GM23338 (cell line): ENCODE measurements around the gene AIG1.

Experiments used
- CREB1 ChIP-seq: fragments of 250-450 bp; sonication (Bioruptor Pico); IDR thresholded peaks from 2 replicates; pipeline ENCODE4 v1.5.0; 2020; ENCODE audit warnings: low read depth, mild to moderate bottlenecking, moderate library complexity
- EZH2 ChIP-seq: fragments of 200-600 bp; sonication (generic); IDR thresholded peaks from one replicate; pipeline ENCODE4 v1.8.0; 2017; ENCODE audit warnings: antibody characterized with exemption, mild to moderate bottlenecking, low read depth; ENCODE audit not compliant: unreplicated experiment
- EZH2phosphoT487 ChIP-seq: fragments of 200-600 bp; sonication (generic); IDR thresholded peaks from one replicate; pipeline ENCODE4 v1.8.1; 2018; ENCODE audit warnings: antibody characterized with exemption; ENCODE audit not compliant: unreplicated experiment
- JUNB ChIP-seq: IDR thresholded peaks from one replicate; pipeline ENCODE4 v1.6.1; 2016; ENCODE audit warnings: antibody characterized with exemption; ENCODE audit not compliant: unreplicated experiment
- NANOG ChIP-seq: IDR thresholded peaks from 2 replicates; pipeline ENCODE4 v1.6.1; 2016; ENCODE audit warnings: antibody characterized with exemption, borderline replicate concordance
- POLR2AphosphoS5 ChIP-seq: IDR thresholded peaks from 2 replicates; pipeline ENCODE4 v1.6.1; 2016; ENCODE audit warnings: antibody characterized with exemption, low read depth
- STAT1 ChIP-seq: IDR thresholded peaks from one replicate; pipeline ENCODE4 v1.6.1; 2016; ENCODE audit warnings: antibody characterized with exemption; ENCODE audit not compliant: unreplicated experiment
- ZNF114 ChIP-seq: fragments of 250-450 bp; sonication (Bioruptor Pico); IDR thresholded peaks from 2 replicates; pipeline ENCODE4 v1.5.0; 2020; ENCODE audit warnings: mild to moderate bottlenecking, moderate library complexity
- ZNF331 ChIP-seq: fragments of 250-450 bp; sonication (Bioruptor Pico); IDR thresholded peaks from 2 replicates; pipeline ENCODE4 v1.5.0; 2020; ENCODE audit warnings: low read depth, mild to moderate bottlenecking, moderate library complexity
- TF ChIP-seq, protein P1 (sequence below), 2 experiments: fragments of 200-600 bp in 1 of 2; sonication (generic) in 1 of 2; conservative IDR thresholded peaks; 2 replicates each; pipeline versions ENCODE4 v1.5.1 to v1.6.1; 2016 to 2017; ENCODE audit warnings: antibody characterized with exemption in 2 of 2, low read depth in 2 of 2, mild to moderate bottlenecking in 2 of 2, moderate library complexity in 1 of 2
- TF ChIP-seq, protein P2 (sequence below): IDR thresholded peaks from one replicate; pipeline ENCODE4 v1.6.1; 2018; ENCODE audit warnings: antibody characterized with exemption; ENCODE audit not compliant: unreplicated experiment
- TF ChIP-seq, protein P3 (sequence below): IDR thresholded peaks from 2 replicates; pipeline ENCODE4 v1.6.1; 2016; ENCODE audit warnings: antibody characterized with exemption
- TF ChIP-seq, protein P4 (sequence below): fragments of 250-450 bp; sonication (Bioruptor Pico); IDR thresholded peaks from 2 replicates; pipeline ENCODE4 v1.5.0; 2020; ENCODE audit warnings: mild to moderate bottlenecking, moderate library complexity

DNA sequence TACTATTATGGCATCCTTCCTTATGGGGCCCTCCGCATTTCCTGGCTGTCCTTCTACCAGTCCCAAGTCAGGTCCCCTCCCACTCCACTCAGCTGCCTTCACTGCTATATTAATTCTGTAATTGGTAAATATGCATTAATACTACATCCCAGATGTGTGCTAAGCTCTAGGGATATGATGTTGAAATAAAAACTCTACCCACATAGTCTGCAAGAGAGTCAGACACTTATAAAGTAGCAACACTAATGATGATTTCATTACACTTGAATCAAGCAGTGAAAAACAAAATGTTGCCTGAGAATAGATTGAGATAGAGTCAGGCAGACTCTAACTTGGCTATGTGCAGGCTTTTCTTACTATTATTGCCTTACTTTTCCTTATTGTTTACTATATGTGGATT, 62.4 kb downstream of the AIG1 start:
- no peak for TF ChIP-seq EZH2phosphoT487
- TF ChIP-seq, protein P1, sequence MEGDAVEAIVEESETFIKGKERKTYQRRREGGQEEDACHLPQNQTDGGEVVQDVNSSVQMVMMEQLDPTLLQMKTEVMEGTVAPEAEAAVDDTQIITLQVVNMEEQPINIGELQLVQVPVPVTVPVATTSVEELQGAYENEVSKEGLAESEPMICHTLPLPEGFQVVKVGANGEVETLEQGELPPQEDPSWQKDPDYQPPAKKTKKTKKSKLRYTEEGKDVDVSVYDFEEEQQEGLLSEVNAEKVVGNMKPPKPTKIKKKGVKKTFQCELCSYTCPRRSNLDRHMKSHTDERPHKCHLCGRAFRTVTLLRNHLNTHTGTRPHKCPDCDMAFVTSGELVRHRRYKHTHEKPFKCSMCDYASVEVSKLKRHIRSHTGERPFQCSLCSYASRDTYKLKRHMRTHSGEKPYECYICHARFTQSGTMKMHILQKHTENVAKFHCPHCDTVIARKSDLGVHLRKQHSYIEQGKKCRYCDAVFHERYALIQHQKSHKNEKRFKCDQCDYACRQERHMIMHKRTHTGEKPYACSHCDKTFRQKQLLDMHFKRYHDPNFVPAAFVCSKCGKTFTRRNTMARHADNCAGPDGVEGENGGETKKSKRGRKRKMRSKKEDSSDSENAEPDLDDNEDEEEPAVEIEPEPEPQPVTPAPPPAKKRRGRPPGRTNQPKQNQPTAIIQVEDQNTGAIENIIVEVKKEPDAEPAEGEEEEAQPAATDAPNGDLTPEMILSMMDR (conservative IDR thresholded peaks at IDR 0.05; ENCODE audit: low read depth in 2 of 2): no peak
- TF ChIP-seq POLR2AphosphoS5: no peak
- no peak for TF ChIP-seq EZH2
- TF ChIP-seq, protein P2, sequence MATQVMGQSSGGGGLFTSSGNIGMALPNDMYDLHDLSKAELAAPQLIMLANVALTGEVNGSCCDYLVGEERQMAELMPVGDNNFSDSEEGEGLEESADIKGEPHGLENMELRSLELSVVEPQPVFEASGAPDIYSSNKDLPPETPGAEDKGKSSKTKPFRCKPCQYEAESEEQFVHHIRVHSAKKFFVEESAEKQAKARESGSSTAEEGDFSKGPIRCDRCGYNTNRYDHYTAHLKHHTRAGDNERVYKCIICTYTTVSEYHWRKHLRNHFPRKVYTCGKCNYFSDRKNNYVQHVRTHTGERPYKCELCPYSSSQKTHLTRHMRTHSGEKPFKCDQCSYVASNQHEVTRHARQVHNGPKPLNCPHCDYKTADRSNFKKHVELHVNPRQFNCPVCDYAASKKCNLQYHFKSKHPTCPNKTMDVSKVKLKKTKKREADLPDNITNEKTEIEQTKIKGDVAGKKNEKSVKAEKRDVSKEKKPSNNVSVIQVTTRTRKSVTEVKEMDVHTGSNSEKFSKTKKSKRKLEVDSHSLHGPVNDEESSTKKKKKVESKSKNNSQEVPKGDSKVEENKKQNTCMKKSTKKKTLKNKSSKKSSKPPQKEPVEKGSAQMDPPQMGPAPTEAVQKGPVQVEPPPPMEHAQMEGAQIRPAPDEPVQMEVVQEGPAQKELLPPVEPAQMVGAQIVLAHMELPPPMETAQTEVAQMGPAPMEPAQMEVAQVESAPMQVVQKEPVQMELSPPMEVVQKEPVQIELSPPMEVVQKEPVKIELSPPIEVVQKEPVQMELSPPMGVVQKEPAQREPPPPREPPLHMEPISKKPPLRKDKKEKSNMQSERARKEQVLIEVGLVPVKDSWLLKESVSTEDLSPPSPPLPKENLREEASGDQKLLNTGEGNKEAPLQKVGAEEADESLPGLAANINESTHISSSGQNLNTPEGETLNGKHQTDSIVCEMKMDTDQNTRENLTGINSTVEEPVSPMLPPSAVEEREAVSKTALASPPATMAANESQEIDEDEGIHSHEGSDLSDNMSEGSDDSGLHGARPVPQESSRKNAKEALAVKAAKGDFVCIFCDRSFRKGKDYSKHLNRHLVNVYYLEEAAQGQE: no peak
- no peak for TF ChIP-seq CREB1
- TF ChIP-seq JUNB: no peak
- TF ChIP-seq ZNF331: no peak
- no peak for TF ChIP-seq ZNF114 (CRISPR knock-in tag)
- TF ChIP-seq, protein P3, sequence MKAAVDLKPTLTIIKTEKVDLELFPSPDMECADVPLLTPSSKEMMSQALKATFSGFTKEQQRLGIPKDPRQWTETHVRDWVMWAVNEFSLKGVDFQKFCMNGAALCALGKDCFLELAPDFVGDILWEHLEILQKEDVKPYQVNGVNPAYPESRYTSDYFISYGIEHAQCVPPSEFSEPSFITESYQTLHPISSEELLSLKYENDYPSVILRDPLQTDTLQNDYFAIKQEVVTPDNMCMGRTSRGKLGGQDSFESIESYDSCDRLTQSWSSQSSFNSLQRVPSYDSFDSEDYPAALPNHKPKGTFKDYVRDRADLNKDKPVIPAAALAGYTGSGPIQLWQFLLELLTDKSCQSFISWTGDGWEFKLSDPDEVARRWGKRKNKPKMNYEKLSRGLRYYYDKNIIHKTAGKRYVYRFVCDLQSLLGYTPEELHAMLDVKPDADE: no peak
- no peak for TF ChIP-seq STAT1
- TF ChIP-seq NANOG: no peak
- TF ChIP-seq, protein P4, sequence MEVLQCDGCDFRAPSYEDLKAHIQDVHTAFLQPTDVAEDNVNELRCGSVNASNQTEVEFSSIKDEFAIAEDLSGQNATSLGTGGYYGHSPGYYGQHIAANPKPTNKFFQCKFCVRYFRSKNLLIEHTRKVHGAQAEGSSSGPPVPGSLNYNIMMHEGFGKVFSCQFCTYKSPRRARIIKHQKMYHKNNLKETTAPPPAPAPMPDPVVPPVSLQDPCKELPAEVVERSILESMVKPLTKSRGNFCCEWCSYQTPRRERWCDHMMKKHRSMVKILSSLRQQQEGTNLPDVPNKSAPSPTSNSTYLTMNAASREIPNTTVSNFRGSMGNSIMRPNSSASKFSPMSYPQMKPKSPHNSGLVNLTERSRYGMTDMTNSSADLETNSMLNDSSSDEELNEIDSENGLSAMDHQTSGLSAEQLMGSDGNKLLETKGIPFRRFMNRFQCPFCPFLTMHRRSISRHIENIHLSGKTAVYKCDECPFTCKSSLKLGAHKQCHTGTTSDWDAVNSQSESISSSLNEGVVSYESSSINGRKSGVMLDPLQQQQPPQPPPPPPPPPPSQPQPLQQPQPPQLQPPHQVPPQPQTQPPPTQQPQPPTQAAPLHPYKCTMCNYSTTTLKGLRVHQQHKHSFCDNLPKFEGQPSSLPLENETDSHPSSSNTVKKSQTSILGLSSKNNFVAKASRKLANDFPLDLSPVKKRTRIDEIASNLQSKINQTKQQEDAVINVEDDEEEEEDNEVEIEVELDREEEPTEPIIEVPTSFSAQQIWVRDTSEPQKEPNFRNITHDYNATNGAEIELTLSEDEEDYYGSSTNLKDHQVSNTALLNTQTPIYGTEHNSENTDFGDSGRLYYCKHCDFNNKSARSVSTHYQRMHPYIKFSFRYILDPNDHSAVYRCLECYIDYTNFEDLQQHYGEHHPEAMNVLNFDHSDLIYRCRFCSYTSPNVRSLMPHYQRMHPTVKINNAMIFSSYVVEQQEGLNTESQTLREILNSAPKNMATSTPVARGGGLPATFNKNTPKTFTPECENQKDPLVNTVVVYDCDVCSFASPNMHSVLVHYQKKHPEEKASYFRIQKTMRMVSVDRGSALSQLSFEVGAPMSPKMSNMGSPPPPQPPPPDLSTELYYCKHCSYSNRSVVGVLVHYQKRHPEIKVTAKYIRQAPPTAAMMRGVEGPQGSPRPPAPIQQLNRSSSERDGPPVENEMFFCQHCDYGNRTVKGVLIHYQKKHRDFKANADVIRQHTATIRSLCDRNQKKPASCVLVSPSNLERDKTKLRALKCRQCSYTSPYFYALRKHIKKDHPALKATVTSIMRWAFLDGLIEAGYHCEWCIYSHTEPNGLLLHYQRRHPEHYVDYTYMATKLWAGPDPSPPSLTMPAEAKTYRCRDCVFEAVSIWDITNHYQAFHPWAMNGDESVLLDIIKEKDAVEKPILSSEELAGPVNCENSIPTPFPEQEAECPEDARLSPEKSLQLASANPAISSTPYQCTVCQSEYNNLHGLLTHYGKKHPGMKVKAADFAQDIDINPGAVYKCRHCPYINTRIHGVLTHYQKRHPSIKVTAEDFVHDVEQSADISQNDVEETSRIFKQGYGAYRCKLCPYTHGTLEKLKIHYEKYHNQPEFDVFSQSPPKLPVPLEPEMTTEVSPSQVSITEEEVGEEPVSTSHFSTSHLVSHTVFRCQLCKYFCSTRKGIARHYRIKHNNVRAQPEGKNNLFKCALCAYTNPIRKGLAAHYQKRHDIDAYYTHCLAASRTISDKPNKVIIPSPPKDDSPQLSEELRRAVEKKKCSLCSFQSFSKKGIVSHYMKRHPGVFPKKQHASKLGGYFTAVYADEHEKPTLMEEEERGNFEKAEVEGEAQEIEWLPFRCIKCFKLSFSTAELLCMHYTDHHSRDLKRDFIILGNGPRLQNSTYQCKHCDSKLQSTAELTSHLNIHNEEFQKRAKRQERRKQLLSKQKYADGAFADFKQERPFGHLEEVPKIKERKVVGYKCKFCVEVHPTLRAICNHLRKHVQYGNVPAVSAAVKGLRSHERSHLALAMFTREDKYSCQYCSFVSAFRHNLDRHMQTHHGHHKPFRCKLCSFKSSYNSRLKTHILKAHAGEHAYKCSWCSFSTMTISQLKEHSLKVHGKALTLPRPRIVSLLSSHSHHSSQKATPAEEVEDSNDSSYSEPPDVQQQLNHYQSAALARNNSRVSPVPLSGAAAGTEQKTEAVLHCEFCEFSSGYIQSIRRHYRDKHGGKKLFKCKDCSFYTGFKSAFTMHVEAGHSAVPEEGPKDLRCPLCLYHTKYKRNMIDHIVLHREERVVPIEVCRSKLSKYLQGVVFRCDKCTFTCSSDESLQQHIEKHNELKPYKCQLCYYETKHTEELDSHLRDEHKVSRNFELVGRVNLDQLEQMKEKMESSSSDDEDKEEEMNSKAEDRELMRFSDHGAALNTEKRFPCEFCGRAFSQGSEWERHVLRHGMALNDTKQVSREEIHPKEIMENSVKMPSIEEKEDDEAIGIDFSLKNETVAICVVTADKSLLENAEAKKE (CRISPR knock-in tag): no peak
